ENCODE measurements around the gene MANF. TPM values are rescaled to one million over a fixed set of nuclear protein-coding genes. Genes with fewer than 3 reads are reported as not detected.

Gene MANF
- total and polyA plus RNA-seq, 2 of the 13 experiments (the other 11 are each of a cell fraction or from before 2014, with no cell fraction given) = 55.4 to 269 TPM

DNA sequence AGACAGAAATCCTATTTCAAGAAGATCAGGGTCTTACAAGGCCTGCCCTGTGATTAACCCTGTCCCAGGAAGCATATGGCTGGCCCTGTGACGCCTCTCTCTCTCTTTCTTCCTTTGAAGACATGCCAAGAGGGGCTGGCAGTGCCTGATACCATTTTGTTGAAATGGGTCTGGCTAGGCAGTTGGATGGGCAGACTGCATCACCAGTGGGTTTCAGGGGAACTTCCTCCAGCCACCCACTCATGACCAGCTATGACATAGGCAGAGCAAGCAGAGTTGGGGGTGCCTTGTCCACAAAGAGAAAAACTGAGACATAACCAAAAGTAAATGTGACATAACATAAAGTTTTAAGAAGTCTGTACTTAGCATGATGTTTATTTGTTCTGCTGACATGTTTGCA, 31.4 kb upstream of the MANF start:
- H3K79me2 ChIP-seq (ENCODE audit: insufficient read depth, low read length) = no peaks in the 10 kb centered on the region
- no peak overlapping the region for H3K27ac ChIP-seq (ENCODE audit: extremely low read length, insufficient read depth, low read length)
- no TSS peak for BruUV-seq (replicated peaks)
- H3K27me3 ChIP-seq (ENCODE audit: control insufficient read depth in 1 of 2, insufficient read depth in 2 of 2, low read length in 2 of 2) = peaks cover 0 to 4% of the 10 kb centered on the region in 2 experiments; a peak in 1 of 5 replicates
- H3K36me3 ChIP-seq (replicated peaks in 1 of 2; ENCODE audit: control insufficient read depth in 1 of 2, insufficient read depth in 2 of 2, low read length in 2 of 2) = no peaks in the 10 kb centered on the region
- H3K9me3 ChIP-seq (ENCODE audit: low read length) = no peaks in the 10 kb centered on the region
- ChIA-PET POLR2A (no interaction called here), CTCF (ENCODE audit: low intra/inter-chr PET ratio, low total read pairs) (no interaction called here)
- no peaks in the 10 kb centered on the region for H3K4me1 ChIP-seq (ENCODE audit: insufficient read depth, low read length)
- DNase-seq (ENCODE audit: low spot score) = no peak
- intact Hi-C loops (cut with micrococcal nuclease; ENCODE audit: unreplicated experiment) = no loop called here
- ATAC-seq = no peak
- in situ Hi-C loops (cut with HindIII; ENCODE audit: extremely low pct_ligation_motif_present, low pct_unique_long_range_greater_than_20kb) = no loop called here
- H3K4me3 ChIP-seq (replicated peaks in 1 of 3; ENCODE audit: insufficient read depth in 1 of 3, low read depth in 2 of 3, low read length in 3 of 3) = no peak overlapping the region
- H2AFZ ChIP-seq (ENCODE audit: low read length) = no peak overlapping the region
- no peak for TF ChIP-seq ZFP1 (CRISPR knock-in tag; IDR thresholded peaks at IDR 0.05)
- H4K20me1 ChIP-seq (ENCODE audit: insufficient read depth, low read length) = no peaks in the 10 kb centered on the region
- no peak for FAIRE-seq
- WGBS (ENCODE audit: low lambda C conversion rate) = 11% methylated on average over 1 of the region's 1 CpG
- H3K9ac ChIP-seq (ENCODE audit: insufficient read depth, low read depth, low read length) = no peak overlapping the region
- H3K4me2 ChIP-seq (ENCODE audit: low read depth, low read length) = no peak overlapping the region

DNA sequence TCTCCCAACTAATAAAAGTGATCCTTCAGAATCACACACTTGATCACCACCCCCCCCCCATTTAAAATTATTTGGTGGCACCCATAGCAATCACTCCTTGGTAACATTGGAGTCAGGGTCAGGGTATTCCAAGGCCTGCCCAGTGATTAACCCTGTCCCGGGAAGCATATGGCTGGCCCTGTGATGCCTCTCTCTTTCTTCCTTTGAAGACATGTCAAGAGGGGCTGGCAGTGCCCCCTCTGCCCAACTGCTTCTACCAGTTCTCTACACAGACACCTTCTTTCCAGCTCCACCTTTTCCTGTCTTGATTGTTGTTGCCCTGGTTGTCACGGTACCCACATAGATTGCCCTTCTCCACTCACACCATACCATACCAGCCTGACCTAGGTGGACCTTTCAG, 30.9 kb upstream of the MANF start:
- Histone ChIP-seq H3K4me3 (replicated peaks in 1 of 3; ENCODE audit: insufficient read depth in 1 of 3, low read depth in 2 of 3, low read length in 3 of 3) (no peak overlapping the region), H3K9ac (ENCODE audit: insufficient read depth, low read depth, low read length) (no peak overlapping the region), H4K20me1 (ENCODE audit: insufficient read depth, low read length) (no peaks in the 10 kb centered on the region), H3K79me2 (ENCODE audit: insufficient read depth, low read length) (no peaks in the 10 kb centered on the region), H3K27ac (ENCODE audit: extremely low read length, insufficient read depth, low read length) (no peak overlapping the region), H2AFZ (ENCODE audit: low read length) (no peak overlapping the region), H3K36me3 (replicated peaks in 1 of 2; ENCODE audit: control insufficient read depth in 1 of 2, insufficient read depth in 2 of 2, low read length in 2 of 2) (no peaks in the 10 kb centered on the region), H3K4me2 (ENCODE audit: low read depth, low read length) (no peak overlapping the region), H3K27me3 (ENCODE audit: control insufficient read depth in 1 of 2, insufficient read depth in 2 of 2, low read length in 2 of 2) (peaks cover 2 to 9% of the 10 kb centered on the region in 2 experiments; a peak in 2 of 5 replicates), H3K9me3 (ENCODE audit: low read length) (no peaks in the 10 kb centered on the region), H3K4me1 (ENCODE audit: insufficient read depth, low read length) (no peaks in the 10 kb centered on the region)
- 41% methylated on average over 2 of the region's 2 CpGs for WGBS (ENCODE audit: low lambda C conversion rate)
- TF ChIP-seq ZZZ3 (CRISPR knock-in tag; IDR thresholded peaks at IDR 0.05; ENCODE audit: borderline replicate concordance) = no peak
- no peak for TF ChIP-seq SSRP1 (CRISPR knock-in tag; IDR thresholded peaks at IDR 0.05)
- TF ChIP-seq ZNF180 (CRISPR knock-in tag; IDR thresholded peaks at IDR 0.05; ENCODE audit: borderline replicate concordance, low read depth) = no peak
- no peak for TF ChIP-seq MEF2D (CRISPR knock-in tag; IDR thresholded peaks at IDR 0.05)
- no peak for TF ChIP-seq ZNF703 (CRISPR knock-in tag; IDR thresholded peaks at IDR 0.05; ENCODE audit: borderline replicate concordance)
- TF ChIP-seq, protein P1, sequence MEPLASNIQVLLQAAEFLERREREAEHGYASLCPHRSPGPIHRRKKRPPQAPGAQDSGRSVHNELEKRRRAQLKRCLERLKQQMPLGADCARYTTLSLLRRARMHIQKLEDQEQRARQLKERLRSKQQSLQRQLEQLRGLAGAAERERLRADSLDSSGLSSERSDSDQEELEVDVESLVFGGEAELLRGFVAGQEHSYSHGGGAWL (CRISPR knock-in tag; IDR thresholded peaks at IDR 0.05) = no peak
- no peak for TF ChIP-seq SRSF1 (optimal IDR thresholded peaks at IDR 0.05; ENCODE audit: low read depth, low read length)
- TF ChIP-seq LCORL (IDR thresholded peaks at IDR 0.05) = no peak
- TF ChIP-seq LCORL (CRISPR knock-in tag; IDR thresholded peaks at IDR 0.05) = no peak
- TF ChIP-seq JUN (CRISPR knock-in tag; IDR thresholded peaks at IDR 0.05) = no peak
- no peak for TF ChIP-seq ZNF777 (CRISPR knock-in tag; IDR thresholded peaks at IDR 0.05)
- no peak for TF ChIP-seq ZFP62 (CRISPR knock-in tag; IDR thresholded peaks at IDR 0.05)
- TF ChIP-seq ZBTB7A (CRISPR knock-in tag; IDR thresholded peaks at IDR 0.05) = no peak
- TF ChIP-seq ZNF343 (CRISPR knock-in tag; IDR thresholded peaks at IDR 0.05) = no peak
- no peak for TF ChIP-seq CHCHD3 (CRISPR knock-in tag; IDR thresholded peaks at IDR 0.05)
- no peak for TF ChIP-seq CENPX (CRISPR knock-in tag; IDR thresholded peaks at IDR 0.05)
- TF ChIP-seq ZNF589 (CRISPR knock-in tag; conservative IDR thresholded peaks at IDR 0.05) = no peak
- no peak for TF ChIP-seq SRSF4 (IDR thresholded peaks at IDR 0.05; ENCODE audit: low read depth, low read length, poor library complexity, severe bottlenecking)
- DNase-seq (ENCODE audit: low spot score) (no peak), FAIRE-seq (no peak), ATAC-seq (no peak)
- BruUV-seq (replicated peaks) = no TSS peak
- ChIA-PET POLR2A (no interaction called here), CTCF (ENCODE audit: low intra/inter-chr PET ratio, low total read pairs) (no interaction called here)
- in situ Hi-C loops (cut with HindIII; ENCODE audit: extremely low pct_ligation_motif_present, low pct_unique_long_range_greater_than_20kb) (no loop called here), intact Hi-C loops (cut with micrococcal nuclease; ENCODE audit: unreplicated experiment) (no loop called here)

Measured in HepG2 (cell line).